HepG2 (cell line): ENCODE data around the gene NMRAL1. TPM values are rescaled to one million over a fixed set of nuclear protein-coding genes. Genes with fewer than 3 reads are reported as not detected.
A peak's percentile ranks its signal among the peaks of the same experiment; 100 is the strongest.

Experiments
- ARNTL ChIP-seq: sonication (generic); formaldehyde crosslinking; IDR thresholded peaks from 2 replicates; pipeline ENCODE4 v1.4.0; 2020; ENCODE audit warnings: mild to moderate bottlenecking, missing genetic modification reagents
- BCL6 ChIP-seq: IDR thresholded peaks from 2 replicates; pipeline ENCODE4 v1.6.1; 2016; ENCODE audit warnings: missing genetic modification reagents, missing compliant biosample characterization
- CBX1 ChIP-seq: IDR thresholded peaks from one replicate; pipeline ENCODE4 v1.6.1; 2016; ENCODE audit warnings: antibody characterized with exemption, low read depth
- CENPT ChIP-seq: sonication (generic); formaldehyde crosslinking; IDR thresholded peaks from 2 replicates; pipeline ENCODE4 v1.8.0; 2022; ENCODE audit warnings: low read depth, mild to moderate bottlenecking, moderate library complexity, missing genetic modification reagents
- CHD4 ChIP-seq: fragments of 200-600 bp; sonication (generic); IDR thresholded peaks from 2 replicates; pipeline ENCODE4 v1.7.0; 2017; ENCODE audit warnings: mild to moderate bottlenecking, low read length, borderline replicate concordance
- CREM ChIP-seq, 2 experiments: sonication (generic) in 1 of 2; formaldehyde crosslinking in 1 of 2; IDR thresholded peaks; 2 replicates each; pipeline versions ENCODE4 v1.4.0 to v1.6.1; 2016 to 2020; ENCODE audit warnings: antibody characterized with exemption in 1 of 2, mild to moderate bottlenecking in 1 of 2, missing genetic modification reagents in 1 of 2
- GABPB1 ChIP-seq: IDR thresholded peaks from 2 replicates; pipeline ENCODE4 v1.6.1; 2016; ENCODE audit warnings: mild to moderate bottlenecking, missing genetic modification reagents, moderate library complexity, missing compliant biosample characterization
- HMGA1 ChIP-seq: sonication (generic); formaldehyde crosslinking; conservative IDR thresholded peaks from 2 replicates; pipeline ENCODE4 v1.4.0; 2020; ENCODE audit warnings: missing genetic modification reagents
- KDM6A ChIP-seq: IDR thresholded peaks from 2 replicates; pipeline ENCODE4 v1.6.1; 2016; ENCODE audit warnings: low read depth
- NFRKB ChIP-seq: fragments of 450-650 bp; IDR thresholded peaks from 2 replicates; pipeline ENCODE4 v1.6.1; 2017
- PHF20 ChIP-seq: sonication (generic); formaldehyde crosslinking; IDR thresholded peaks from 2 replicates; pipeline ENCODE4 v1.5.0; 2020; ENCODE audit warnings: mild to moderate bottlenecking, missing genetic modification reagents
- POLR2G ChIP-seq: fragments of 200-400 bp; formaldehyde crosslinking; IDR thresholded peaks from 2 replicates; pipeline ENCODE4 v1.6.1; 2018; ENCODE audit warnings: mild to moderate bottlenecking, low read depth, low read length, moderate library complexity
- SOX6 ChIP-seq, 2 experiments: fragments of 450-650 bp in 1 of 2; sonication (generic) in 1 of 2; formaldehyde crosslinking in 1 of 2; IDR thresholded peaks; 2 replicates each; pipeline versions ENCODE4 v1.4.0 to v1.6.1; 2017 to 2020; ENCODE audit warnings: antibody characterized with exemption in 1 of 2, mild to moderate bottlenecking in 1 of 2, missing genetic modification reagents in 1 of 2
- SP5 ChIP-seq: IDR thresholded peaks from 2 replicates; pipeline ENCODE4 v1.6.1; 2016; ENCODE audit warnings: low read depth, borderline replicate concordance
- ZMYM3 ChIP-seq: sonication (generic); formaldehyde crosslinking; IDR thresholded peaks from 2 replicates; pipeline ENCODE4 v1.5.1; 2020; ENCODE audit warnings: mild to moderate bottlenecking, missing genetic modification reagents
- ZMYM4 ChIP-seq: sonication (generic); formaldehyde crosslinking; IDR thresholded peaks from 2 replicates; pipeline ENCODE4 v1.8.1; 2023; ENCODE audit warnings: mild to moderate bottlenecking, missing genetic modification reagents
- ZNF160 ChIP-seq: sonication (generic); formaldehyde crosslinking; IDR thresholded peaks from 2 replicates; pipeline ENCODE4 v1.8.0; 2022; ENCODE audit warnings: mild to moderate bottlenecking, inconsistent platforms, missing genetic modification reagents
- ZNF180 ChIP-seq: sonication (generic); formaldehyde crosslinking; IDR thresholded peaks from 2 replicates; pipeline ENCODE4 v1.4.0; 2020; ENCODE audit warnings: low read depth, missing genetic modification reagents, borderline replicate concordance
- ZNF562 ChIP-seq: sonication (generic); formaldehyde crosslinking; IDR thresholded peaks from 2 replicates; pipeline ENCODE4 v1.8.0; 2022; ENCODE audit warnings: missing genetic modification reagents, borderline replicate concordance
- ZSCAN20 ChIP-seq: sonication (generic); formaldehyde crosslinking; IDR thresholded peaks from 2 replicates; pipeline ENCODE4 v1.4.0; 2020; ENCODE audit warnings: missing genetic modification reagents, mild to moderate bottlenecking, borderline replicate concordance
- polyA plus RNA-seq, 8 experiments: library from polyadenylated mRNA; depleted of rRNA in 3 of 8; stranded (reverse) in 7 of 8; unstranded in 1 of 8; fragments of >200 nt; fragmentation: Illumina TruSeq in 4 of 8; extraction: Trizol in 4 of 8; gene quantifications; 2 replicates each; pipeline versions ENCODE4 v1.2.1 to v1.2.3, GENCODE V29; 2011 to 2016; ENCODE audit warnings: low read depth in 4 of 8, missing spikeins in 1 of 8, mixed read lengths in 1 of 8; ENCODE audit not compliant: insufficient read depth in 1 of 8
- total RNA-seq, 5 experiments: library from RNA; depleted of rRNA; stranded (reverse); fragments of >200 nt; fragmentation: Illumina TruSeq; extraction: Trizol; gene quantifications; 2 replicates each; pipeline ENCODE4 v1.2.3, GENCODE V29; 2016; ENCODE audit warnings: low read depth in 1 of 5
- TF ChIP-seq, protein P1 (sequence below): sonication (generic); formaldehyde crosslinking; IDR thresholded peaks from 2 replicates; pipeline ENCODE4 v1.5.1; 2020; ENCODE audit warnings: missing genetic modification reagents, mild to moderate bottlenecking, borderline replicate concordance
- TF ChIP-seq, protein P2 (sequence below): IDR thresholded peaks from 2 replicates; pipeline ENCODE4 v1.6.1; 2016; ENCODE audit warnings: mild to moderate bottlenecking
- TF ChIP-seq, protein P3 (sequence below): sonication (generic); formaldehyde crosslinking; IDR thresholded peaks from 2 replicates; pipeline ENCODE4 v1.5.0; 2020; ENCODE audit warnings: missing genetic modification reagents, mild to moderate bottlenecking, borderline replicate concordance
- TF ChIP-seq, protein P4 (sequence below): sonication (generic); formaldehyde crosslinking; IDR thresholded peaks from 2 replicates; pipeline ENCODE4 v1.4.0; 2020; ENCODE audit warnings: missing genetic modification reagents

Gene NMRAL1
- total and polyA plus RNA-seq, 2 of the 13 experiments (the other 11 are each of a cell fraction or from before 2014, with no cell fraction given) = 30.8 to 33.1 TPM

DNA sequence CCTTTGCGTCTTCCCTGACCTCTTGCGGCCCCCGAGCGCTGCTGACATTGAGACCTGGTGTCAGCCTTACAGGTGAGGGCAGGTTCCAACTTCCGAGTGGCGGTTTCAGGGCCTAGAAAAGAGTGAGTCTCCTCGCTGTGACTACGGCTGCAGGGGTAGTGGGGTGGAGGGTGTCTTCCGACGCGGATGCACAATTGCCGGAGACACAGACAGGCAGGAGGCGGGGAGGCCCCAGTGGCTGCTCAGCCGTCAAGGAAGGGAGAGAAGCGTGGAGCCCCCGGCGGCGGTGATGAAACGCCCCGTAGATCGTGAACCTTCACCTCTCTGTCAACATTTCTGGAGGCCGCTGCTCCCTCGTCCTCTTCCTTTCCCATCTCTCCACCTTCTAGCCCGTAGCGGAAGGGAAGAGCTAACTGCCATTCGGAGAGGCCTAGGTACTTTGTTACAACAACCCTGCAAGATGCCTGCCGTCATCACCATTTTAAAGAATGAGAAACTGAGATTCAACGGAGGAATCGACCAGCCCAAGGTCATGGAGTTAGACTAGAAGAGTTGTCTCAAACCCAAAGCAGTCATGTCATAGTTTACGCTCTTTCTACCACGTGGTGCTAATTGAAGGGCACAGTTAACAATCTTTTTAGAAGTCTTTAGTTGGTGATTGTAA is 48.3 kb downstream of the NMRAL1 start (continued):
- TF ChIP-seq GABPB1 (CRISPR knock-in tag) = no peak; the same call in none of the 2 replicates
- 0 out of 2 replicates have a peak, but pooled peaks have one; percentile 49 for TF ChIP-seq KDM6A (CRISPR knock-in tag)
- no peak for TF ChIP-seq CBX1
- no peak for TF ChIP-seq NFRKB
- TF ChIP-seq, protein P1, sequence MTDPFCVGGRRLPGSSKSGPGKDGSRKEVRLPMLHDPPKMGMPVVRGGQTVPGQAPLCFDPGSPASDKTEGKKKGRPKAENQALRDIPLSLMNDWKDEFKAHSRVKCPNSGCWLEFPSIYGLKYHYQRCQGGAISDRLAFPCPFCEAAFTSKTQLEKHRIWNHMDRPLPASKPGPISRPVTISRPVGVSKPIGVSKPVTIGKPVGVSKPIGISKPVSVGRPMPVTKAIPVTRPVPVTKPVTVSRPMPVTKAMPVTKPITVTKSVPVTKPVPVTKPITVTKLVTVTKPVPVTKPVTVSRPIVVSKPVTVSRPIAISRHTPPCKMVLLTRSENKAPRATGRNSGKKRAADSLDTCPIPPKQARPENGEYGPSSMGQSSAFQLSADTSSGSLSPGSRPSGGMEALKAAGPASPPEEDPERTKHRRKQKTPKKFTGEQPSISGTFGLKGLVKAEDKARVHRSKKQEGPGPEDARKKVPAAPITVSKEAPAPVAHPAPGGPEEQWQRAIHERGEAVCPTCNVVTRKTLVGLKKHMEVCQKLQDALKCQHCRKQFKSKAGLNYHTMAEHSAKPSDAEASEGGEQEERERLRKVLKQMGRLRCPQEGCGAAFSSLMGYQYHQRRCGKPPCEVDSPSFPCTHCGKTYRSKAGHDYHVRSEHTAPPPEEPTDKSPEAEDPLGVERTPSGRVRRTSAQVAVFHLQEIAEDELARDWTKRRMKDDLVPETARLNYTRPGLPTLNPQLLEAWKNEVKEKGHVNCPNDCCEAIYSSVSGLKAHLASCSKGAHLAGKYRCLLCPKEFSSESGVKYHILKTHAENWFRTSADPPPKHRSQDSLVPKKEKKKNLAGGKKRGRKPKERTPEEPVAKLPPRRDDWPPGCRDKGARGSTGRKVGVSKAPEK (CRISPR knock-in tag) = no peak
- no peak for TF ChIP-seq ZSCAN20 (CRISPR knock-in tag)
- no peak for TF ChIP-seq BCL6 (CRISPR knock-in tag)
- TF ChIP-seq, protein P2, sequence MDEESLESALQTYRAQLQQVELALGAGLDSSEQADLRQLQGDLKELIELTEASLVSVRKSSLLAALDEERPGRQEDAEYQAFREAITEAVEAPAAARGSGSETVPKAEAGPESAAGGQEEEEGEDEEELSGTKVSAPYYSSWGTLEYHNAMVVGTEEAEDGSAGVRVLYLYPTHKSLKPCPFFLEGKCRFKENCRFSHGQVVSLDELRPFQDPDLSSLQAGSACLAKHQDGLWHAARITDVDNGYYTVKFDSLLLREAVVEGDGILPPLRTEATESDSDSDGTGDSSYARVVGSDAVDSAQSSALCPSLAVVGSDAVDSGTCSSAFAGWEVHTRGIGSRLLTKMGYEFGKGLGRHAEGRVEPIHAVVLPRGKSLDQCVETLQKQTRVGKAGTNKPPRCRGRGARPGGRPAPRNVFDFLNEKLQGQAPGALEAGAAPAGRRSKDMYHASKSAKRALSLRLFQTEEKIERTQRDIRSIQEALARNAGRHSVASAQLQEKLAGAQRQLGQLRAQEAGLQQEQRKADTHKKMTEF (CRISPR knock-in tag) = peak; percentile 65; the same call in 1 of the 2 replicates
- TF ChIP-seq ARNTL (CRISPR knock-in tag) = peak; percentile 58; the same call in 1 of the 2 replicates
- TF ChIP-seq CREM (IDR thresholded peaks at IDR 0.05) = peak; percentile 36; the same call in 1 of the 2 replicates
- no peak for TF ChIP-seq CREM (CRISPR knock-in tag; IDR thresholded peaks at IDR 0.05)
- TF ChIP-seq, protein P3, sequence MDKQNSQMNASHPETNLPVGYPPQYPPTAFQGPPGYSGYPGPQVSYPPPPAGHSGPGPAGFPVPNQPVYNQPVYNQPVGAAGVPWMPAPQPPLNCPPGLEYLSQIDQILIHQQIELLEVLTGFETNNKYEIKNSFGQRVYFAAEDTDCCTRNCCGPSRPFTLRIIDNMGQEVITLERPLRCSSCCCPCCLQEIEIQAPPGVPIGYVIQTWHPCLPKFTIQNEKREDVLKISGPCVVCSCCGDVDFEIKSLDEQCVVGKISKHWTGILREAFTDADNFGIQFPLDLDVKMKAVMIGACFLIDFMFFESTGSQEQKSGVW (CRISPR knock-in tag) = no peak
- TF ChIP-seq ZNF160 (CRISPR knock-in tag) = no peak
- peak; percentile 63 for TF ChIP-seq ZMYM3 (CRISPR knock-in tag)
- no peak for TF ChIP-seq ZNF180 (CRISPR knock-in tag)
- TF ChIP-seq CHD4 = no peak
- no peak; the same call in 1 of the 2 replicates for TF ChIP-seq PHF20
- no peak for TF ChIP-seq CENPT (CRISPR knock-in tag)
- TF ChIP-seq POLR2G = peak; percentile 25; the same call in 1 of the 2 replicates
- no peak for TF ChIP-seq ZNF562 (CRISPR knock-in tag)
- TF ChIP-seq ZMYM4 = no peak
- TF ChIP-seq, protein P4, sequence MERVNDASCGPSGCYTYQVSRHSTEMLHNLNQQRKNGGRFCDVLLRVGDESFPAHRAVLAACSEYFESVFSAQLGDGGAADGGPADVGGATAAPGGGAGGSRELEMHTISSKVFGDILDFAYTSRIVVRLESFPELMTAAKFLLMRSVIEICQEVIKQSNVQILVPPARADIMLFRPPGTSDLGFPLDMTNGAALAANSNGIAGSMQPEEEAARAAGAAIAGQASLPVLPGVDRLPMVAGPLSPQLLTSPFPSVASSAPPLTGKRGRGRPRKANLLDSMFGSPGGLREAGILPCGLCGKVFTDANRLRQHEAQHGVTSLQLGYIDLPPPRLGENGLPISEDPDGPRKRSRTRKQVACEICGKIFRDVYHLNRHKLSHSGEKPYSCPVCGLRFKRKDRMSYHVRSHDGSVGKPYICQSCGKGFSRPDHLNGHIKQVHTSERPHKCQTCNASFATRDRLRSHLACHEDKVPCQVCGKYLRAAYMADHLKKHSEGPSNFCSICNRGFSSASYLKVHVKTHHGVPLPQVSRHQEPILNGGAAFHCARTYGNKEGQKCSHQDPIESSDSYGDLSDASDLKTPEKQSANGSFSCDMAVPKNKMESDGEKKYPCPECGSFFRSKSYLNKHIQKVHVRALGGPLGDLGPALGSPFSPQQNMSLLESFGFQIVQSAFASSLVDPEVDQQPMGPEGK (CRISPR knock-in tag) = peak; percentile 82
- no peak for TF ChIP-seq HMGA1 (CRISPR knock-in tag)
- no peak for TF ChIP-seq SOX6 (IDR thresholded peaks at IDR 0.05)
- TF ChIP-seq SOX6 (CRISPR knock-in tag; IDR thresholded peaks at IDR 0.05) = peak; percentile 74
- no peak for TF ChIP-seq SP5 (CRISPR knock-in tag)
